IPS-NIHi7 (cell line): ENCODE measurements around the gene LIMK2.
A peak's percentile ranks its signal among the peaks of the same experiment; 100 is the strongest.
"Not testable (repeated sequence)": the region's sequence is repeated elsewhere in the genome, so short reads cannot be mapped to it uniquely, and the experiment has no call there.

ENCODE experiments used
- DNase-seq: peaks from one replicate; pipeline ENCODE4 v3.0.0; 2012; ENCODE audit warnings: mixed read lengths; ENCODE audit errors: extremely low spot score

Gene LIMK2

DNA sequence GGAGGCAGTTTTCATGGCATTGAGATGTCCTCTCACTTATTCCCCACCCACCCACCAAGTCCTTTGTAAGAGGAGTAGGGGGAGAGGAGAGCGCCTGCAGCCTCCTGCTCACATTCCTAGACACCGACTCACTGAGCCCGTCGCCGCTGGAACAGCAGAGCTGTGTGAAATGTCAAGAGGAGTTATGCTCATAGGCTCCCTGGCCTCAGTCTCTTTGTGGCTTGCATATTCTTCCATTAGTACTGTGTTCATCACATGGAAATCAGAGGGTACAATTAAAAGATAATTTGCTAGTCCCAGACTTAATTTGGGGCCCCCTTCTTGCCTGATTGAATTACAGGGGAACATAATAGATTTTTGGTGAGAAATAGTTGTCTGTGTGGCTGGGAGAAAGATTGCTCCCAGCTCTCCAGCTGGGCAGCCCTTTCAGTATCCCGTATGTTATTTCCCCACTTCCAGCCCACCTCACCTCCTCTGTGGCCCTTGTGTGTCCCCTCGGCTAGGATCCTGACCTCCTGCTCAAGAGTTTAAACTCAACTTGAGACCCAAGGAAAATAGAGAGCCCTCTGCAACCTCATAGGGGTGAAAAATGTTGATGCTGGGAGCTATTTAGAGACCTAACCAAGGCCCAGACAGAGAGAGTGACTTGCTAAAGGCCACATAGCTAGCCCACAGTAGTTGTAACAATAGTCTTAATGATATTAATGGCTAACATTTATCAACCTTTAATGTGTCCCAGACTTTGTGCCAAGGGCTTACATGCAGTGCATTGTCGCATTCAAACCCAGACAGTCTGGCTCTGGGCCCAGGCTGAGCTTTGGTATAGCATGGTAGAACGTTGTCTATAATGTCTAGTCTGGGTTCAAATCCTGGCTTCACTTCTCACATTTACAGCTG lies 32.2 kb downstream of the LIMK2 start:
- peak; percentile 79 for DNase-seq

DNA sequence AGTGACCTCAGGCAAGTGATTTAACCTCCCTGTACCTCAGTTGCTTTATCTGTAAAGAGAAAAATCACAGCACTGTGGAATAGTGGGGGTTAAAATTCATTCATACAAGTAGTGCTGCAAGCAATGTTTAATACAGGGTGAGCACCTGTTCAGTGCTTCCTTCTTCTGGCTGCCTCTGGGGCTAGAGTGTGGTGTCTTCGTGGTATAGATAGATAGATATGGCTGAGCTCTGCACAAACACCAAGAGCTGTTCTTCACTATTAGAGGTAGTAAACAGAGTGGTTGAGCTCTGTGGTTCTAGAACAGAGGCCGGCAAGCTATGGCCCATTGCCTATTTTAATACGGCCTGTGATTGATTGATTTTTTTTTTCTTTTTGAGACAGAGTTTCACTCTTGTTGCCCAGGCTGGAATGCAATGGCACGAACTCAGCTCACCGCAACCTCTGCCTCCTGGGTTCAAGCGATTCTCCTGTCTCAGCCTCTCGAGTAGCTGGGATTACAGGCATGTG lies 32.9 kb downstream of the LIMK2 start:
- no peak for DNase-seq

- not testable (repeated sequence) for DNase-seq
Observed at GRCh38 chr22:31245998-31246397, 33.9 kb downstream of the LIMK2 start.

- DNase-seq: no peak
Observed at GRCh38 chr22:31246687-31247086, 34.6 kb downstream of the LIMK2 start.

- no peak for DNase-seq
Observed at GRCh38 chr22:31247726-31248125, 35.6 kb downstream of the LIMK2 start.

DNA sequence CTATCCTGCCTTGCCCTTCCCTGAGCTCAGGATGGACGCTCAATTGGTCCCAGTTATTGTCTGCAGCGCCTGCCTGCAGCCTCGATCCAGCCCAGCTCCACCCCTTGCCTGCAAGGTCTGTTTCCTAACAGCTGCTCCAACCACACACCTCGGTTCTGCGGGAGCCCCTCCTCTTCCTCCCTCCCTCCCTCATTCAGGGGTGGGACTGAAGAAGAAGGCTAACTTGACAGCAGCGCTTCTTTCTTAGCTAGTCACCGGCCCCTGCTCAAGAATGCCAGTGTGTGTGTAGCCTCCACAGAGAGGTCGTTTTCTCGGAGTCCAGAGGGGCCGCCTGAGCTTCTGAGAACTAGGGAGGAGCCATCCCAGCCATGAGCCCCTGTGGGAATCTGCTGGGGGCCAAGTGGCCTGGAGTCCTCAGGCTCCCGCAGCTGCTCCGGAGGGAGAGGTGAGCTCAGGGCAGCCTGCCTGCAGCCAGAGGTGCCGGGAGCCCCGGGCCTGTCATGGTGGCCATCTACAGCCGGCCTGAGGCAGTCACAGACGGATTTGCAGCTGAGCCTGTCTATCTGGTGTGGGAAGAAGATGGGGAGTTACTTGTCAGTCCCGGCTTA lies 36.1 kb downstream of the LIMK2 start:
- peak; percentile 88 for DNase-seq

DNA sequence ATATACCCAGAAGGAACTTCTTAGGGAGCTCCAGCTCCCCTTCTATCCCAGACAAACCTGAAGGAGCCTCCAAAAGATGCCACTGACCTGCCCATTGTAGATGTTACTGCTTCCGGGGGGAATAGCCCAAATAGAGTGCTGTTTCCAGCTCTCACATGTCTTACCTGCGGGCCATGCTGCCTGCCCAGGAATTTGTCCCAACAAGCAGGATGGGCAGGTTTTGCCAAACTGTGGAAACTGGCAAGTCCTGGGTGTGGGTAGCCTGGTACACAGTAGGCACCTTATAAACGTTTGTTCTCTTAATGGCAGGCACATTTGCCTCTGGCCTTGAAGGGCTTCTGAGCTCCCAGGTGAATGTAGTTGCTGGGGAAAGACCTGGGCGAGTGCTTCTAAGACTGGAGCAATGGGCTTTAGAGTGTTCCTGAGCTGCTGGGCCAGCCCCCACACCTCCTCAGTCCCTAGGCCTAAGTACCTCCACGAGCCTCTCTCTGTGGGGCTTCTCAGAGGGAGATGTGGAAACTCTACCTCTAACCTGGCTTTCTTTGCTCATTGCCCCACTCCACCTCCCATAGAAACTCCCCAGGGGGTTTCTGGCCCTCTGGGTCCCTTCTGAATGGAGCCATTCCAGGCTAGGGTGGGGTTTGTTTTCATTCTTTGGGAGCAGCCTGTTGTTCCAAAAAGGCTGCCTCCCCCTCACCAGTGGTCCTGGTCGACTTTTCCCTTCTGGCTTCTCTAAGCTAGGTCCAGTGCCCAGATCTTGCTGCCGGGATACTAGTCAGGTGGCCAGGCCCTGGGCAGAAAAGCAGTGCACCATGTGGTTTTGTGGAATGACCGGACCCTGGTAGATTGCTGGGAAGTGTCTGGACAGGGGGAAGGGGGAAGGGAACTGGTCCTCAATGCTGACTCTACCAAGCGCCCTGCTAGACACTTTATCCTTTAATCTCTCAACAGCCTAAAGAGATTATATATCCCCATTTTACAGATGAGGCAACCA lies 37.2 kb downstream of the LIMK2 start:
- no peak for DNase-seq

DNA sequence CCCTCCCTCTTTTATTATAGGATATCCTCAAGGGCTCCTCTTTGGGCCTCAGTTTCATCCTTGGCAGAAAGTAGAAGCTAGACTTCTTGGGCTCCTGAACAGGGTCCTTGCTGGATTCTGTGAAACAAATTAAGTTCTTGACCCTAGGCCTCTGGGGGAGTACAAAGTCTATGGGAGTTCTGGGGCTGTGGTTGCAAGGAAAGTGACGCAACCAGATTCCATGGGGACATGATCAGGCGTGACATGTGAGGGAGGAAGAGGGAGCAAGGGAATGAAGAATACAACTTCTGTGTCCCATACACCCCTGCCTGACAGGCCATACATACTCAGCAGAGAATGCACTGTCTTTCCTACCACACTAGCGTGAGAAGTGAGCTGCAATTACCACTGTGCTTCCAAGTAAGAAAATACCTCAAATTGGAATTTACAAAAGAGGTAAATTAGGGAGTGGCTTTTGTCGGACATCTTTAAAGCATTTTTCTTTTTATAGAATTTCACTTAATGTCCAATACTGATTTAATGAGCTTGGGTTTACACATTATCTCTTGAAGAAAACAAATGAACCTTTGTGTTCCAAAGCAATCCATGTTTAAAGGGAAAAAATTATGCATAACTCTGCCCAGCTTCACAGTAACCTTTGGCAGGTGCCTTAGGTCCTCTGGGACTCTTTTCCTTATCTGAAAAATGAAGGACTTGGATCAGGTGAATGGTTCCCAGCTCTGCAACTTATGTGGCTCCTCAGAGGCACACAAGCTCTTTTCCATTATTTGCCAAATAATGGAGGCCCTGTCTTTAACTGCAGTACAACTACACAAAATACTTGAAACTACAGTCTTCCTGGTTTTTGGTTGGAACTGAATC lies 38.9 kb downstream of the LIMK2 start:
- DNase-seq: no peak

- DNase-seq: peak; percentile 40
Observed at GRCh38 chr22:31253949-31254348, 41.9 kb downstream of the LIMK2 start.

- DNase-seq: no peak
Observed at GRCh38 chr22:31259798-31260473, 47.8 kb downstream of the LIMK2 start.

GRCh38 chr22:31260474-31260856 lies 48.4 kb downstream of the LIMK2 start:
- DNase-seq: no peak

- no peak for DNase-seq
Observed at GRCh38 chr22:31262312-31263133, 50.4 kb downstream of the LIMK2 start.

DNA sequence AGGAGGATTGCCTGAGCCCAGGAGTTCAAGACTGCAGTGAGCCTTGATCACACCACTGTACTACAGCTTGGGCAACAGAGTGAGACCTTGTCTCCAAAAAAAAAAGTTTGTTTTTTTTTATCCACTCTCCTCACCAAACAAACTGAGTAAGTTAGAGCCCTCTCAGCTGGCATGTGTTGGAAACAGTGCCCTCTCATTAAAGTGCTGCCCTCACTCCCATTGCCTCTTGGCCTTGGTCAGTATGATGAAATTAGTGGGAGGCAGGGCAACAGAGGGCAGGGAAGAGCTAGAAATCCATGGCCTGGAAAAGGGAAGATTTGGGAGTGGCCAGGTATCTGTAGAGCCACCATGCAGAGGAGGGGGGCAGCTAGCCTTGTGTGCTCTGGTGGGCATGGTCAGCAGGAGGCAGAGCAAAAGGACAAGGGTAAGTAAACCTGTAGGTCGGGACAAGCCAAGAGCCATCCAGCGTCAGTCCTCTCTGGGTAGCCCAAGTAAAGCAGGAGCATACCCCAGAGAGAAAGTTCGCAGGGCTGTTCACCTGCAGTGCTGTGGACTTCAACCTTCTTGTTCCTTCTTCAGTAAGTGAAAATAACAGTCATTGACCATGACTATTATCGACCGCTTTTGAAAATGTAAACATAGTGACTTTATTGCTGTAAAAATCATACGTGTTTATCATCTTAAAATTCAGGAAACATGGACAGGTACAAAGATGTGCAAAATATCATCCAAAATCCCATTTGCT lies 52.0 kb downstream of the LIMK2 start:
- no peak for DNase-seq

DNA sequence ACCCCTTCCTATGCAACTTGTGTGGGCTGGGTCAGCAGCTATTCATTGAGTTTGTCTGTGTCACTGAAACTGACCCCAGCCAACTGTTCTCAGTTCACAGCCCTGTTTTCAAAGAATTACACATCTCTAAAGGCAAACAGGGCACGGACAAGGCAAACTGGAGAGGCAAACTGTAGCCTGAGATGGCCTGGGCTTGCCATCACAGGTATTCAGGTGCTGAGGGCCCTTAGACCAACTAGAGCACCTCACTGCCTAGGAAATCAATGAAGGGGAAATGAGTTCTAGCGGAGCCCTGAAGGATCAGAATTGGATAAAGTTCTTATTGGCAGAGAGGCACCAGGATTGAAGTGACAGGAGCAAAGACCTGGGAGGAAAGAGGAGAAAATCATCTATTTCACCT lies 56.2 kb downstream of the LIMK2 start:
- DNase-seq: no peak

GRCh38 chr22:31269892-31270579 lies 57.9 kb downstream of the LIMK2 start:
- DNase-seq: peak; percentile 43

GRCh38 chr22:31271026-31271425 lies 58.9 kb downstream of the LIMK2 start:
- DNase-seq: no peak

GRCh38 chr22:31271485-31271884 lies 59.4 kb downstream of the LIMK2 start:
- DNase-seq: no peak
